HepG2 (cell line): ENCODE results near the gene STON1. TPM values are rescaled to one million over a fixed set of nuclear protein-coding genes. Genes with fewer than 3 reads are reported as not detected.

Experiments
- ATAC-seq: fragments of 200-7000 bp; cut with Tn5 transposase; 3 replicates; pipeline ENCODE4 v1.9.1; 2020; ENCODE audit warnings: mild to moderate bottlenecking, moderate library complexity
- BruUV-seq: library from RNA; stranded (reverse); fragments of 400-500 nt; replicated peaks from 2 replicates; lab custom pipeline; 2021; lab: Mats Ljungman, UMichigan
- CTCF ChIA-PET: fragments of 300-600 bp; formaldehyde crosslinking; extraction: SDS; loops from one replicate; lab custom pipeline; 2021; ENCODE audit warnings: low total read pairs, inconsistent platforms, low intra/inter-chr PET ratio; lab: Yijun Ruan, JAX
- POLR2A ChIA-PET: fragments of 350-600 bp; sonication (Branson Sonifier 250); formaldehyde crosslinking; loops from one replicate; lab custom pipeline; 2020; ENCODE audit warnings: antibody characterized with exemption, inconsistent platforms; lab: Yijun Ruan, JAX
- DNase-seq: peaks from one replicate; pipeline ENCODE4 v3.0.0-alpha.2; 2015; ENCODE audit warnings: low spot score
- FAIRE-seq: peaks from 3 replicates; lab custom pipeline; 2011; peaks lifted over from hg19 to GRCh38; lab: Jason Lieb, UNC
- H2AFZ ChIP-seq: one replicate; pipeline ENCODE4 v1.6.1; 2011; ENCODE audit warnings: low read length, inconsistent platforms
- H3K27ac ChIP-seq: fragments of 300-600 bp; 3 replicates; pipeline ENCODE4 v1.8.0; 2011; ENCODE audit warnings: mixed run types, mild to moderate bottlenecking, mixed read lengths, low read length, inconsistent platforms; ENCODE audit not compliant: insufficient read depth; ENCODE audit errors: extremely low read length
- H3K27me3 ChIP-seq, 2 experiments: fragments of 200-600 bp in 1 of 2; 2 replicates in 1 of 2; 3 replicates in 1 of 2; pipeline versions ENCODE4 v1.6.0 to v1.8.0; 2011; ENCODE audit warnings: low read length in 2 of 2, mild to moderate bottlenecking in 2 of 2, moderate library complexity in 2 of 2, inconsistent platforms in 1 of 2; ENCODE audit not compliant: insufficient read depth in 2 of 2, control insufficient read depth in 1 of 2
- H3K36me3 ChIP-seq, 2 experiments: fragments of 200-600 bp in 1 of 2; replicated peaks in 1 of 2; 2 replicates in 1 of 2; 3 replicates in 1 of 2; pipeline versions ENCODE4 v1.5.1 to v1.8.0; 2011; ENCODE audit warnings: low read length in 2 of 2, inconsistent platforms in 1 of 2; ENCODE audit not compliant: insufficient read depth in 2 of 2, control insufficient read depth in 1 of 2
- H3K4me1 ChIP-seq: 2 replicates; pipeline ENCODE4 v1.5.1; 2012; ENCODE audit warnings: low read length, inconsistent platforms; ENCODE audit not compliant: insufficient read depth
- H3K4me2 ChIP-seq: 2 replicates; pipeline ENCODE4 v1.6.0; 2011; ENCODE audit warnings: low read depth, low read length, inconsistent platforms
- H3K4me3 ChIP-seq, 3 experiments: fragments of 200-600 bp in 1 of 3; sonication (generic), shearing (Covaris generic) in 1 of 3; replicated peaks in 1 of 3; 2 replicates each; pipeline ENCODE4 v1.5.1; 2011 to 2016; ENCODE audit warnings: low read length in 3 of 3, inconsistent platforms in 2 of 3, low read depth in 2 of 3, mild to moderate bottlenecking in 2 of 3, control low read depth in 1 of 3, mixed read lengths in 1 of 3; ENCODE audit not compliant: insufficient read depth in 1 of 3
- H3K79me2 ChIP-seq: one replicate; pipeline ENCODE4 v1.6.1; 2011; ENCODE audit warnings: low read length, inconsistent platforms; ENCODE audit not compliant: insufficient read depth
- H3K9ac ChIP-seq: 2 replicates; pipeline ENCODE4 v1.6.0; 2011; ENCODE audit warnings: mild to moderate bottlenecking, low read depth, low read length, inconsistent platforms; ENCODE audit not compliant: insufficient read depth
- H3K9me3 ChIP-seq: 2 replicates; pipeline ENCODE4 v1.5.1; 2012; ENCODE audit warnings: mild to moderate bottlenecking, low read length
- H4K20me1 ChIP-seq: 2 replicates; pipeline ENCODE4 v1.6.0; 2011; ENCODE audit warnings: inconsistent platforms, mild to moderate bottlenecking, low read length, moderate library complexity; ENCODE audit not compliant: insufficient read depth
- AKAP8 ChIP-seq: sonication (generic); formaldehyde crosslinking; IDR thresholded peaks from 2 replicates; pipeline ENCODE4 v1.5.1; 2020; ENCODE audit warnings: mild to moderate bottlenecking, missing genetic modification reagents
- HOXA3 ChIP-seq: sonication (generic); formaldehyde crosslinking; IDR thresholded peaks from 2 replicates; pipeline ENCODE4 v1.5.0; 2020; ENCODE audit warnings: missing genetic modification reagents
- RAD21 ChIP-seq: fragments of 450-650 bp; formaldehyde crosslinking; IDR thresholded peaks from 2 replicates; pipeline ENCODE4 v1.5.0; 2020; ENCODE audit warnings: mild to moderate bottlenecking
- SMC3 ChIP-seq: IDR thresholded peaks from 2 replicates; pipeline ENCODE4 v1.6.1; 2011; ENCODE audit warnings: low read length, improper control_type of control experiment
- SRF ChIP-seq: IDR thresholded peaks from 2 replicates; pipeline ENCODE4 v1.6.1; 2011; ENCODE audit warnings: mild to moderate bottlenecking, low read depth, low read length, moderate library complexity
- SUZ12 ChIP-seq: fragments of 150-350 bp; IDR thresholded peaks from 2 replicates; pipeline ENCODE4 v1.6.1; 2014; ENCODE audit warnings: low read depth, low read length
- TBP ChIP-seq: sonication (generic); formaldehyde crosslinking; IDR thresholded peaks from 2 replicates; pipeline ENCODE4 v1.5.0; 2020; ENCODE audit warnings: missing genetic modification reagents
- ZBED4 ChIP-seq: sonication (generic); formaldehyde crosslinking; IDR thresholded peaks from 2 replicates; pipeline ENCODE4 v1.4.0; 2020; ENCODE audit warnings: missing genetic modification reagents, borderline replicate concordance
- ZNF367 ChIP-seq: sonication (generic); formaldehyde crosslinking; IDR thresholded peaks from 2 replicates; pipeline ENCODE4 v1.4.0; 2020; ENCODE audit warnings: missing genetic modification reagents, borderline replicate concordance
- ZNF501 ChIP-seq: sonication (generic); formaldehyde crosslinking; IDR thresholded peaks from 2 replicates; pipeline ENCODE4 v1.5.1; 2020; ENCODE audit warnings: mild to moderate bottlenecking, moderate library complexity, missing genetic modification reagents
- ZNF678 ChIP-seq: sonication (generic); formaldehyde crosslinking; IDR thresholded peaks from 2 replicates; pipeline ENCODE4 v1.4.0; 2020; ENCODE audit warnings: mild to moderate bottlenecking, missing genetic modification reagents
- WGBS: methylation state at CpG from one replicate; pipeline ENCODE4 v1.1.6; 2017; ENCODE audit warnings: low lambda C conversion rate; 5-methylcytosine and 5-hydroxymethylcytosine counted together
- in situ Hi-C: cut with HindIII; loops from 2 replicates; pipeline ENCODE4 v1.10.0; 2017; ENCODE audit warnings: low pct_unique_long_range_greater_than_20kb; ENCODE audit not compliant: extremely low pct_ligation_motif_present
- intact Hi-C: fragments of 100-400 bp; cut with micrococcal nuclease; formaldehyde crosslinking; loops from one replicate; pipeline ENCODE4 v1.10.0; 2022; ENCODE audit not compliant: unreplicated experiment
- polyA plus RNA-seq, 8 experiments: library from polyadenylated mRNA; depleted of rRNA in 3 of 8; stranded (reverse) in 7 of 8; unstranded in 1 of 8; fragments of >200 nt; fragmentation: Illumina TruSeq in 4 of 8; extraction: Trizol in 4 of 8; gene quantifications; 2 replicates each; pipeline versions ENCODE4 v1.2.1 to v1.2.3, GENCODE V29; 2011 to 2016; ENCODE audit warnings: low read depth in 4 of 8, missing spikeins in 1 of 8, mixed read lengths in 1 of 8; ENCODE audit not compliant: insufficient read depth in 1 of 8
- total RNA-seq, 5 experiments: library from RNA; depleted of rRNA; stranded (reverse); fragments of >200 nt; fragmentation: Illumina TruSeq; extraction: Trizol; gene quantifications; 2 replicates each; pipeline ENCODE4 v1.2.3, GENCODE V29; 2016; ENCODE audit warnings: low read depth in 1 of 5
- TF ChIP-seq, protein P1 (sequence below), 2 experiments: sonication (generic) in 1 of 2; formaldehyde crosslinking in 1 of 2; IDR thresholded peaks; 2 replicates each; pipeline versions ENCODE4 v1.4.0 to v1.6.1; 2016 to 2020; ENCODE audit warnings: borderline replicate concordance in 1 of 2, low read depth in 1 of 2, mild to moderate bottlenecking in 1 of 2, missing genetic modification reagents in 1 of 2

STON1 gene
- total and polyA plus RNA-seq, 2 of the 13 experiments (the other 11 are each of a cell fraction or from before 2014, with no cell fraction given): 0.09 to 0.28 TPM

- BruUV-seq: no TSS peak
- intact Hi-C loops: loop anchor here (1.0 kb wide), 1 partner anchor 44 kb away; no protein-coding TSS in a partner anchor
- Histone ChIP-seq H2AFZ (no peak overlapping the region), H3K79me2 (no peaks in the 10 kb centered on the region), H4K20me1 (no peaks in the 10 kb centered on the region), H3K4me3 (no peak overlapping the region), H3K36me3 (no peaks in the 10 kb centered on the region), H3K4me1 (peaks cover 11% of the 10 kb centered on the region), H3K9me3 (no peaks in the 10 kb centered on the region), H3K27ac (no peak overlapping the region), H3K9ac (no peak overlapping the region), H3K27me3 (no peaks in the 10 kb centered on the region; a peak in 1 of 5 replicates), H3K4me2 (no peak overlapping the region)
- CTCF ChIA-PET: no interaction called here
- DNase-seq (peak; percentile 66), ATAC-seq (peak; percentile 98), FAIRE-seq (no peak)
- in situ Hi-C loops: no loop called here
- WGBS: 42% methylated on average over 10 of the region's 10 CpGs
- POLR2A ChIA-PET: no interaction called here
- no peak for TF ChIP-seq SRF
- no peak for TF ChIP-seq ZNF367 (CRISPR knock-in tag)
- no peak for TF ChIP-seq ZNF501 (CRISPR knock-in tag)
- no peak for TF ChIP-seq ZBED4 (CRISPR knock-in tag)
- TF ChIP-seq SUZ12: no peak
- TF ChIP-seq ZNF678: no peak
- 0 out of 2 replicates have a peak, but pooled peaks have one; percentile 23 for TF ChIP-seq HOXA3 (CRISPR knock-in tag)
- TF ChIP-seq TBP (CRISPR knock-in tag): no peak
- peak; percentile 71 for TF ChIP-seq RAD21 (CRISPR knock-in tag)
- TF ChIP-seq, protein P1, sequence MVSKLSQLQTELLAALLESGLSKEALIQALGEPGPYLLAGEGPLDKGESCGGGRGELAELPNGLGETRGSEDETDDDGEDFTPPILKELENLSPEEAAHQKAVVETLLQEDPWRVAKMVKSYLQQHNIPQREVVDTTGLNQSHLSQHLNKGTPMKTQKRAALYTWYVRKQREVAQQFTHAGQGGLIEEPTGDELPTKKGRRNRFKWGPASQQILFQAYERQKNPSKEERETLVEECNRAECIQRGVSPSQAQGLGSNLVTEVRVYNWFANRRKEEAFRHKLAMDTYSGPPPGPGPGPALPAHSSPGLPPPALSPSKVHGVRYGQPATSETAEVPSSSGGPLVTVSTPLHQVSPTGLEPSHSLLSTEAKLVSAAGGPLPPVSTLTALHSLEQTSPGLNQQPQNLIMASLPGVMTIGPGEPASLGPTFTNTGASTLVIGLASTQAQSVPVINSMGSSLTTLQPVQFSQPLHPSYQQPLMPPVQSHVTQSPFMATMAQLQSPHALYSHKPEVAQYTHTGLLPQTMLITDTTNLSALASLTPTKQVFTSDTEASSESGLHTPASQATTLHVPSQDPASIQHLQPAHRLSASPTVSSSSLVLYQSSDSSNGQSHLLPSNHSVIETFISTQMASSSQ (IDR thresholded peaks at IDR 0.05; ENCODE audit: low read depth): no peak
- TF ChIP-seq, protein P1 (CRISPR knock-in tag; IDR thresholded peaks at IDR 0.05; ENCODE audit: borderline replicate concordance): no peak
- no peak for TF ChIP-seq AKAP8 (CRISPR knock-in tag)
- 0 out of 2 replicates have a peak, but pooled peaks have one; percentile 4 for TF ChIP-seq SMC3
These were observed 15.3 kb downstream of the STON1 start for GRCh38 chr2:48545244-48545643.
